ENCODE data around the gene SETD1A. TPM values are rescaled to one million over a fixed set of nuclear protein-coding genes. Genes with fewer than 3 reads are reported as not detected.
A peak's percentile ranks its signal among the peaks of the same experiment; 100 is the strongest.

SETD1A gene
- polyA plus RNA-seq, 1 donor (not counting 4 experiments of a cell fraction or from before 2014, with no cell fraction given), result 1.1 TPM

- no peak within 1 kb of the TSS for H2AFZ ChIP-seq (ENCODE audit: control insufficient read depth, low read length)
- no peak for TF ChIP-seq CTCF (optimal IDR thresholded peaks at IDR 0.05 in 1 of 3, IDR thresholded peaks at IDR 0.05 in 1 of 3, conservative IDR thresholded peaks at IDR 0.05 in 1 of 3; ENCODE audit: extremely low read depth in 1 of 3, insufficient read depth in 2 of 3, low read length in 3 of 3)
- no peak for TF ChIP-seq EZH2 (IDR thresholded peaks at IDR 0.05; ENCODE audit: low read length)
- H3K9me3 ChIP-seq (ENCODE audit: control insufficient read depth, low read depth, low read length), result no peaks in the 10 kb centered on the region
- H4K20me1 ChIP-seq (ENCODE audit: control insufficient read depth, extremely low read depth, insufficient read depth, low read length), result no peaks in the 10 kb centered on the region
- dilution Hi-C loops (cut with MboI; ENCODE audit: extremely low pct_ligation_motif_present, low sequenced_read_pairs), result no loop called here
- H3K4me3 ChIP-seq (ENCODE audit: control insufficient read depth in 2 of 3, extremely low read depth in 1 of 3, insufficient read depth in 2 of 3, low read depth in 1 of 3, low read length in 3 of 3), result peak within 1 kb of the TSS; percentile 50 to 84 (median 82)
- peak within 1 kb of the TSS; percentile 98 for H3K4me2 ChIP-seq (ENCODE audit: control insufficient read depth, extremely low read depth, insufficient read depth, low read depth, low read length)
- H3K9me1 ChIP-seq (ENCODE audit: control insufficient read depth, extremely low read depth, insufficient read depth, low read length), result no peaks in the 10 kb centered on the region
- DNase-seq (ENCODE audit: low read depth, low spot score) (no peak), FAIRE-seq (no peak)
- H3K4me1 ChIP-seq (ENCODE audit: control insufficient read depth, extremely low read depth, insufficient read depth, low read length), result peaks cover 19% of the 10 kb centered on the region
- no peaks in the 10 kb centered on the region for H3K27me3 ChIP-seq (ENCODE audit: control insufficient read depth, extremely low read depth, insufficient read depth, low read length)
- H3K27ac ChIP-seq (ENCODE audit: control insufficient read depth, insufficient read depth, low read length), result peak within 1 kb of the TSS; percentile 83
- peaks cover 9 to 13% of the 10 kb centered on the region in 2 experiments for H3K36me3 ChIP-seq (ENCODE audit: control insufficient read depth in 2 of 2, extremely low read depth in 1 of 2, insufficient read depth in 2 of 2, low read length in 2 of 2)
- H3K9ac ChIP-seq (ENCODE audit: control insufficient read depth, extremely low read depth, insufficient read depth, low read length), result peak within 1 kb of the TSS; percentile 83
- H3K79me2 ChIP-seq (ENCODE audit: control insufficient read depth, insufficient read depth, low read length), result no peaks in the 10 kb centered on the region
Measured at GRCh38 chr16:30948667-30949649, 8.6 kb upstream of the SETD1A start, which contains the start of gene ORAI3. Gene ORAI3, plus strand, starts transcription at chr16:30949068. Its CDS starts 222 bp downstream, at chr16:30949290.

- TF ChIP-seq EZH2 (IDR thresholded peaks at IDR 0.05; ENCODE audit: low read length), result no peak
- TF ChIP-seq CTCF (optimal IDR thresholded peaks at IDR 0.05 in 1 of 3, IDR thresholded peaks at IDR 0.05 in 1 of 3, conservative IDR thresholded peaks at IDR 0.05 in 1 of 3; ENCODE audit: extremely low read depth in 1 of 3, insufficient read depth in 2 of 3, low read length in 3 of 3), result peak; percentile 23 to 47 (median 28)
- H3K4me1 ChIP-seq (ENCODE audit: control insufficient read depth, extremely low read depth, insufficient read depth, low read length), result peaks cover 19% of the 10 kb centered on the region
- H3K4me2 ChIP-seq (ENCODE audit: control insufficient read depth, extremely low read depth, insufficient read depth, low read depth, low read length), result peak overlapping the region; percentile 98
- H2AFZ ChIP-seq (ENCODE audit: control insufficient read depth, low read length), result no peak overlapping the region
- H3K79me2 ChIP-seq (ENCODE audit: control insufficient read depth, insufficient read depth, low read length), result no peaks in the 10 kb centered on the region
- H4K20me1 ChIP-seq (ENCODE audit: control insufficient read depth, extremely low read depth, insufficient read depth, low read length), result no peaks in the 10 kb centered on the region
- no peaks in the 10 kb centered on the region for H3K9me1 ChIP-seq (ENCODE audit: control insufficient read depth, extremely low read depth, insufficient read depth, low read length)
- dilution Hi-C loops (cut with MboI; ENCODE audit: extremely low pct_ligation_motif_present, low sequenced_read_pairs), result no loop called here
- peaks cover 5 to 8% of the 10 kb centered on the region in 2 experiments for H3K36me3 ChIP-seq (ENCODE audit: control insufficient read depth in 2 of 2, extremely low read depth in 1 of 2, insufficient read depth in 2 of 2, low read length in 2 of 2)
- DNase-seq (ENCODE audit: low read depth, low spot score) (peak; percentile 98), FAIRE-seq (peak; percentile 91)
- no peaks in the 10 kb centered on the region for H3K27me3 ChIP-seq (ENCODE audit: control insufficient read depth, extremely low read depth, insufficient read depth, low read length)
- H3K9ac ChIP-seq (ENCODE audit: control insufficient read depth, extremely low read depth, insufficient read depth, low read length), result peak overlapping the region; percentile 83
- H3K4me3 ChIP-seq (ENCODE audit: control insufficient read depth in 2 of 3, extremely low read depth in 1 of 3, insufficient read depth in 2 of 3, low read depth in 1 of 3, low read length in 3 of 3), result peak overlapping the region; percentile 50 to 84 (median 82)
- no peaks in the 10 kb centered on the region for H3K9me3 ChIP-seq (ENCODE audit: control insufficient read depth, low read depth, low read length)
- H3K27ac ChIP-seq (ENCODE audit: control insufficient read depth, insufficient read depth, low read length), result peak overlapping the region; percentile 83
Measured at GRCh38 chr16:30949650-30950515, 7.7 kb upstream of the SETD1A start.

All from keratinocyte (primary cell).